Measurements from ENCODE around the gene OGFOD3. TPM values are rescaled to one million over a fixed set of nuclear protein-coding genes. Genes with fewer than 3 reads are reported as not detected.
"Not testable (repeated sequence)": the region's sequence is repeated elsewhere in the genome, so short reads cannot be mapped to it uniquely, and the experiment has no call there.

Gene OGFOD3
- total and polyA plus RNA-seq, 2 experiments from 2014 or later, result 38.1 to 44.7 TPM

GRCh38 chr17:82384051-82384729 lies 34.2 kb downstream of the OGFOD3 start:
- Histone ChIP-seq H3K9ac (no peak overlapping the region), H3K4me1 (ENCODE audit: insufficient read depth) (no peaks in the 10 kb centered on the region), H3K27ac (no peak overlapping the region), H3K4me3 (no peak overlapping the region), H3K9me3 (ENCODE audit: low read depth) (no peaks in the 10 kb centered on the region), H3K4me2 (ENCODE audit: unreplicated experiment) (no peak overlapping the region), H3K36me3 (ENCODE audit: low read depth) (no peaks in the 10 kb centered on the region), H3K27me3 (replicated peaks; ENCODE audit: insufficient read depth) (peaks cover 12% of the 10 kb centered on the region), H3K9me2 (ENCODE audit: insufficient read depth) (no peaks in the 10 kb centered on the region), H4K20me1 (ENCODE audit: insufficient read depth) (no peaks in the 10 kb centered on the region), H2AFZ (no peak overlapping the region), H3F3A (ENCODE audit: insufficient read depth) (peaks cover 7% of the 10 kb centered on the region; the same call in 1 of the 2 replicates), H3K79me2 (ENCODE audit: insufficient read depth) (no peaks in the 10 kb centered on the region)
- in situ Hi-C loops (cut with MboI), result no loop called here
- no peak for TF ChIP-seq EZH2 (IDR thresholded peaks at IDR 0.05; ENCODE audit: insufficient read depth, poor library complexity, severe bottlenecking)
- no peak for DNase-seq
- 75% methylated on average over 22 of the region's 22 CpGs for WGBS, 2 experiments (ENCODE audit: low coverage in 1 of 2, low lambda C conversion rate in 2 of 2, missing lambda C conversion rate in 2 of 2)

GRCh38 chr17:82383411-82383810 lies 35.0 kb downstream of the OGFOD3 start:
- DNase-seq, result no peak
- Histone ChIP-seq H3K4me3 (no peak overlapping the region), H3K4me2 (ENCODE audit: unreplicated experiment) (no peak overlapping the region), H3K9me2 (ENCODE audit: insufficient read depth) (no peaks in the 10 kb centered on the region), H3K9me3 (ENCODE audit: low read depth) (no peaks in the 10 kb centered on the region), H2AFZ (no peak overlapping the region), H3K79me2 (ENCODE audit: insufficient read depth) (no peaks in the 10 kb centered on the region), H3K36me3 (ENCODE audit: low read depth) (no peaks in the 10 kb centered on the region), H3K27ac (no peak overlapping the region), H3K4me1 (ENCODE audit: insufficient read depth) (no peaks in the 10 kb centered on the region), H3K27me3 (replicated peaks; ENCODE audit: insufficient read depth) (peaks cover 17% of the 10 kb centered on the region), H4K20me1 (ENCODE audit: insufficient read depth) (no peaks in the 10 kb centered on the region), H3K9ac (no peak overlapping the region), H3F3A (ENCODE audit: insufficient read depth) (peaks cover 7% of the 10 kb centered on the region; the same call in 1 of the 2 replicates)
- TF ChIP-seq EZH2phosphoT487 (IDR thresholded peaks at IDR 0.05; ENCODE audit: insufficient read depth, low read depth) (no peak), EZH2 (IDR thresholded peaks at IDR 0.05; ENCODE audit: insufficient read depth, poor library complexity, severe bottlenecking) (no peak)
- WGBS, 2 experiments (ENCODE audit: low coverage in 1 of 2, low lambda C conversion rate in 2 of 2, missing lambda C conversion rate in 2 of 2), result 58 to 63% methylated on average over 17 to 18 of the region's 18 CpGs
- in situ Hi-C loops (cut with MboI), result no loop called here

GRCh38 chr17:82382933-82383255 lies 35.5 kb downstream of the OGFOD3 start:
- no peak overlapping the region for H3K4me2 ChIP-seq (ENCODE audit: unreplicated experiment)
- 92 to 95% methylated on average over 5 to 11 of the region's 11 CpGs for WGBS, 2 experiments (ENCODE audit: low coverage in 1 of 2, low lambda C conversion rate in 2 of 2, missing lambda C conversion rate in 2 of 2)
- DNase-seq, result no peak
- H2AFZ ChIP-seq, result no peak overlapping the region
- no peak for TF ChIP-seq EZH2 (IDR thresholded peaks at IDR 0.05; ENCODE audit: insufficient read depth, poor library complexity, severe bottlenecking)
- no peak for TF ChIP-seq EZH2phosphoT487 (IDR thresholded peaks at IDR 0.05; ENCODE audit: insufficient read depth, low read depth)
- no peaks in the 10 kb centered on the region for H3K4me1 ChIP-seq (ENCODE audit: insufficient read depth)
- no peaks in the 10 kb centered on the region for H3K79me2 ChIP-seq (ENCODE audit: insufficient read depth)
- no peaks in the 10 kb centered on the region for H4K20me1 ChIP-seq (ENCODE audit: insufficient read depth)
- no peaks in the 10 kb centered on the region for H3K36me3 ChIP-seq (ENCODE audit: low read depth)
- no peak overlapping the region for H3K27ac ChIP-seq
- no peak overlapping the region for H3K9ac ChIP-seq
- no peaks in the 10 kb centered on the region for H3K9me3 ChIP-seq (ENCODE audit: low read depth)
- H3K27me3 ChIP-seq (replicated peaks; ENCODE audit: insufficient read depth), result peaks cover 22% of the 10 kb centered on the region
- peaks cover 7% of the 10 kb centered on the region; the same call in 1 of the 2 replicates for H3F3A ChIP-seq (ENCODE audit: insufficient read depth)
- no peaks in the 10 kb centered on the region for H3K9me2 ChIP-seq (ENCODE audit: insufficient read depth)
- no peak overlapping the region for H3K4me3 ChIP-seq
- in situ Hi-C loops (cut with MboI), result no loop called here

- H3K4me3 ChIP-seq; H3K9ac ChIP-seq; H3K9me2 ChIP-seq (ENCODE audit: insufficient read depth); H2AFZ ChIP-seq; H3K4me1 ChIP-seq (ENCODE audit: insufficient read depth); H3K79me2 ChIP-seq (ENCODE audit: insufficient read depth); DNase-seq; H3K27ac ChIP-seq; H3K4me2 ChIP-seq (ENCODE audit: unreplicated experiment); H4K20me1 ChIP-seq (ENCODE audit: insufficient read depth); in situ Hi-C loops (cut with MboI); H3K9me3 ChIP-seq (ENCODE audit: low read depth); H3F3A ChIP-seq (ENCODE audit: insufficient read depth); H3K36me3 ChIP-seq (ENCODE audit: low read depth): not testable (repeated sequence)
- peaks cover 22% of the 10 kb centered on the region for H3K27me3 ChIP-seq (replicated peaks; ENCODE audit: insufficient read depth)
- 78 to 85% methylated on average over 17 to 21 of the region's 21 CpGs for WGBS, 2 experiments (ENCODE audit: low coverage in 1 of 2, low lambda C conversion rate in 2 of 2, missing lambda C conversion rate in 2 of 2)
These were observed 36.0 kb downstream of the OGFOD3 start for GRCh38 chr17:82382220-82382932.

GRCh38 chr17:82381703-82382009 lies 36.7 kb downstream of the OGFOD3 start:
- H3K4me1 ChIP-seq (ENCODE audit: insufficient read depth); H2AFZ ChIP-seq; H3K4me3 ChIP-seq; H3K9me2 ChIP-seq (ENCODE audit: insufficient read depth); H3K9me3 ChIP-seq (ENCODE audit: low read depth); in situ Hi-C loops (cut with MboI); H4K20me1 ChIP-seq (ENCODE audit: insufficient read depth); H3K79me2 ChIP-seq (ENCODE audit: insufficient read depth); H3F3A ChIP-seq (ENCODE audit: insufficient read depth); H3K36me3 ChIP-seq (ENCODE audit: low read depth); H3K27ac ChIP-seq: not testable (repeated sequence)
- DNase-seq, result peak; percentile 28
- peak overlapping the region; percentile 70 for H3K4me2 ChIP-seq (ENCODE audit: unreplicated experiment)
- WGBS, 2 experiments (ENCODE audit: low coverage in 1 of 2, low lambda C conversion rate in 2 of 2, missing lambda C conversion rate in 2 of 2), result 68 to 71% methylated on average over 10 of the region's 10 CpGs
- H3K27me3 ChIP-seq (replicated peaks; ENCODE audit: insufficient read depth), result peaks cover 21% of the 10 kb centered on the region
- peak overlapping the region; percentile 52 for H3K9ac ChIP-seq

All from GM23248 (cell line).